GM19023 (cell line): ENCODE measurements around the gene ACP6.
"Not testable (repeated sequence)": the region's sequence is repeated elsewhere in the genome, so short reads cannot be mapped to it uniquely, and the experiment has no call there.

ENCODE experiments used
- ATAC-seq: cut with Tn5 transposase; IDR thresholded peaks from one replicate; pipeline ENCODE4 v1.9.1; 2021; ENCODE audit warnings: mild to moderate bottlenecking, moderate library complexity; ENCODE audit not compliant: unreplicated experiment

Gene ACP6

GRCh38 chr1:147670319-147671001 is at the start of gene ACP6:
Gene ACP6, minus strand, starts transcription at chr1:147670524. Its CDS starts 476 bp downstream, at chr1:147670048.
- ATAC-seq: peak; percentile 97

DNA sequence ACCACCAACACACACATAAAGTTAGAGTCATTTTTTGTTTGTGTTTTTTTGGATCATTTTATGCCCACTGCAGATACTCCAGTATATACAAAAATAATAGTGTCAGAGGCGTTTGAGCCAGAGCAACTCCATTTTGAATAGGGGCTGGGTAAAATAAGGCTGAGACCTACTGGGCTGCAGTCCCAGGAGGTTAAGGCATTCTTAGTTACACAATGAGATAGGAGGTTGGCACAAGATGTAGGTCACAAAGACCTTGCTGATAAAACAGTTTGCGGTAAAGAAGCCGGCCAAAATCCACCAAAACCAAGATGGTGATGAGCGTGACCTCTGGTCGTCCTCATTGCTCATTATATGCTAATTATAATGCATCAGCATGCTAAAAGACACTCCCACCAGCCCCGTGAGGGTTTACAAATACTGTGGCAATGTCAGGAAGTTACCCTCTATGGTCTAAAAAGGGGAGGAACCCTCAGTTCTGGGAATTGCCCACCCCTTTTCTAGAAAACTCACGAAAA is 49.4 kb upstream of the ACP6 start:
- ATAC-seq: no peak

DNA sequence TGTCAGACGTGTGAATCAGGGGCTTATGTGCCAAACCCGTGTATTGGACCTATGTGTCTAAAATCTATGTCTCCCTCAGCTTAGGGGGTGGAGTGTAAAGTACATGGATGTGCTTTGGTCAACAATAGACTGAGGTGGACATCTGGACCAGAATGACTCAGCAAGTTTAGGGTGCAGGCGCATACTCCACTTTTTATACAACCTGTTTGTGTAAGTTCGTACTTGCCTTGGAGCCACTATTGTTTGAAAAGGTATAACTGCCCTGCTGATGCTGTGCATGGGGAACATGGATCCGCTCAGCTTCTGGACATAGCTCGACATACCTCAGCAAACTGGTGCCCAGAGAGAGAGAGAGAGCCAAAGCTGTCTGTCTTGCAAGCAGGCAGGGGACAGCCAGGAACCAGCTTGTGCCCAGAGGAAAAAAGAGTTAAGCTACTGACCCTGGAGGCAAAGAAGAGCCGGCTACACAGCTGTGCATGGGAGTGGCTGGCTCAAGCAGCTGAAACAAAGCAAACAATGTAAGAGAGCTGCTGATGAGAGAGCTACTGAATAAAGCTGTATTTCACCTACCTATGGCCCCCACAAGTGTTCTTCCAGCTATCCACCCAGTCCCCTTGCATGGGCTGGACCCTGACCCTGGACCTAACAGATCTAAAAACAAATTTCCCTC is 48.8 kb upstream of the ACP6 start:
- no peak for ATAC-seq

- no peak for ATAC-seq
These were observed 47.4 kb upstream of the ACP6 start for GRCh38 chr1:147717706-147718097.

- no peak for ATAC-seq
These were observed 46.9 kb upstream of the ACP6 start for GRCh38 chr1:147717051-147717705.

DNA sequence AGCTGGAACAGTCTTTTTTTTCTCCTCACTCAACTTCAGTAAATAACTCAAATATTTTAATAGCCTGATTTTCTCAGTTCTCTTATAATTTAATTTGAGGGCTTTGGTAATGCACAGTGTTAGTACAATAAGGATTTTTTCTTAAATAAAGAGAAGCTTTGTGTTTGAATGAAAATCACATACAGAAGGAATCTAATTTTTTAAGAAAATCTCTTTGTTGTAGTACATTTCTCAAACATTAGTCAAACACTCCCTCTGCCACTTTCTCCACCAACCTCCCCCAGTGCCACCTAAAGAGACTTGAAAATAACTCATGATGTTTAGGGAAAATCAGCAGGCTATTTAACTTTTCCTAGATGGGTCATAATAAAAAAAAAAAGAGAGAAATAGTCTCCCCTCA is 42.3 kb upstream of the ACP6 start:
- ATAC-seq: no peak

DNA sequence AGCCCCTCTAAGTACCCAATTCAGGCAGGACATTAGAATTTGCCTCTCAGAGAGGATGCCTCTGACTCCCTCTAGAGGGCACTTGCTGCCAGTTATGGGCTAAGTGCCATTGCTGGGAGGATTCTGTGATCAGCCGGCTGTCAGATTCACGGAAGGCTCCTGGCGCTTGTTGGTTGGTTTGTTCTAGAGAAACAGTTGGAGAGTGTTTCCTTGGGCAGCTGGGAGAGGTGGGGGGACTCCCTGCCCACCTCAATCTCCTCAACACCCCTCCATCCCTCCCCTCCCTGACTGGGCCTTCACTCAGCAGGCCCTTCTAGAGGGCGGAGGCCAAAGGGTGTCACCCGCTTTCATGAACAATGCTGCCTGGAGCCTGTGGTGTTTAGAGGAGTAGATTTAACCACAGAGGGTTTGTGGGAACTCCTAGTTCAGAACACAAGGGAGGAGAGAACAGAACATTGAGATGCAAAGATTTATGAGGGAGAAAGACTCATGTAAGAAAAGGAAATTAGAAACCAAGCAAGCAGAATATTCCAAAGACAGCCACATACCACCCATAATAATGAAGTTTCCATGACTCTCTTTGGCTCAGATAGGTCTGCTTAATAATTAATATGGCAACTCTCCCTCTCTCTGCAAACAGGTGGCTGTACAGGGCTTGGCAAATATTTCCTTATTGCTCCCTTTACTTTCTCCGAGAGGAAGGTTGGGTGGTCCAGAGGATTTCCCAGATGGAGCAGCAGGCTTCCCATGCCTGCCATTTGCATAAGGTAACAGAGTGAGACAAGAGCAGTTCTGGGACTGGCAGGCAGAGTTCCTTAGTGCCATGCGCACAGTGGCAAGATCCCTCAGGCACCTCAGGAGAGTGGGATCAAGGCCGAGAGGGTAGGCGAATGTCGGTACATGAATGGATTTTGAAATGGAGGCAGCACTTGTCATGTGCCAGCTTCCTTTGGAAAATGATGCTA is 30.0 kb upstream of the ACP6 start:
- no peak for ATAC-seq

GRCh38 chr1:147699686-147700041 is 29.3 kb upstream of the ACP6 start:
- ATAC-seq: no peak

DNA sequence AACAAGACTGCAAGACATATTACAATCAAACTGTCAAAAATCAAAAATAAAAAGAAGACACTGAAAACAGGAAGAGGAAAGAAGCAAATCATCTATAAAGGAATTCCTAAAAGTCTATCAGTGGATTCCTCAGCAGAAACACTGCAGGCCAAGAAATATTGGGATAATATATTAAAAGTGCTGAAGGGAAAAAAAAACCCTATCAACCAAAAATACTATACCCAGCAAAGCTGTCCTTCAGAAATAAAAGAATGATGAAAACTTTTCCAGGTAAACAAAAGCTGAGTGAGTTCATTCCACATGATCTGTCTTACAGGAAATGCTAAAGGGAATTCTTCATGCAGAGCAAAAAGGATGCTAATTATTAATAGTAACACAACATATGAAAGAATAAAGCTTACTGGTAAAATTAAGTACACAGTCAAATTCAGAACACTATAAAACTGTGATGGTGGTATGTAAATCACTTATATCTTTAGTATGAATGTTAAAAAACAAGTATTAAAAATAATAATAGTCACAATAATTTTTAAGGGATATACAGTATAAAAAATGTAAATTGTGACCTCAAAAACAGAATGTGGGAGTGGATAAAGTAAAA is 12.9 kb upstream of the ACP6 start:
- no peak for ATAC-seq

DNA sequence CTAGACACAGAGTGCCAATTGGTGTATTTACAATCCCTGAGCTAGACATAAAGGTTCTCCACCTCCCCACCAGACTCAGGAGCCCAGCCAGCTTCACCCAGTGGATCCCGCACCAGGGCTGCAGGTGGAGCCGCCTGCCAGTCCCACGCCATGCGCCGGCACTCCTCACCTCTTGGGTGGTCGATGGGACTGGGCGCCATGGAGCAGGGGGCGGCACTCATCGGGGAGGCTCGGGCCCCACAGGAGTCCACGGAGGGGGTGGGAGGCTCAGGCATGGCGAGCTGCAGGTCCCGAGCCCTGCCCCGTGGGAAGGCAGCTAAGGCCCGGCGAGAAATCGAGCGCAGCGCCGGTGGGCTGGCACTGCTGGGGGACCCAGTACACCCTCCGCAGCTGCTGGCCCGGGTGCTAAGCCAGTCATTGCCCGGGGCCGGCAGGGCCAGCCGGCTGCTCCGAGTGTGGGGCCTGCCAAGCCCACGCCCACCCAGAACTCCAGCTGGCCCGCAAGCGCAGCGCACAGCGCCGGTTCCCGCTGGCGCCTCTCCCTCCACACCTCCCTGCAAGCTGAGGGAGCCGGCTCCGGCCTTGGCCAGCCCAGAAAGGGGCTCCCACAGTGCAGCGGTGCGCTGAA is 10.4 kb upstream of the ACP6 start:
- ATAC-seq: not testable (repeated sequence)

GRCh38 chr1:147677681-147678080 is 7.4 kb upstream of the ACP6 start:
- not testable (repeated sequence) for ATAC-seq

GRCh38 chr1:147676311-147677085 is 6.2 kb upstream of the ACP6 start:
- ATAC-seq: no peak

GRCh38 chr1:147673816-147674215 is 3.5 kb upstream of the ACP6 start:
- no peak for ATAC-seq

DNA sequence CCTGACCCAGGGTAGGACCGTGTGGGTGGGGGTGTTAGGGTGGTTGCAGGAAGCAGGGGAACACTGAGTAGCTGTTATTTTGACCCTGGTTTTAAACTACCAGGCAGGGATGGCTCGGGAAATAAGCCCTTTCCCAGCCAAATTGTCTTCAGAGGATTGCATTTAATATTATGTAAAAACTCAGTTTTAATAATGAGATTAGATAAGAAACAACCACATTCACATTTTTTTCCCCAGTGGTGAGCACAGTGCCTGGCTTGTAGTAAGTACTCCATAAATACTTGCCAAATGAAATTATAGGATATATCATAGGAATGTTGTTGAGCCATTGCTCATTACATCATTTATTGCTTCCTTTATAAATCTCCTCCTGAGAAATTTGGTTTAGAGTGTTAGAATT is 3.1 kb upstream of the ACP6 start:
- no peak for ATAC-seq

DNA sequence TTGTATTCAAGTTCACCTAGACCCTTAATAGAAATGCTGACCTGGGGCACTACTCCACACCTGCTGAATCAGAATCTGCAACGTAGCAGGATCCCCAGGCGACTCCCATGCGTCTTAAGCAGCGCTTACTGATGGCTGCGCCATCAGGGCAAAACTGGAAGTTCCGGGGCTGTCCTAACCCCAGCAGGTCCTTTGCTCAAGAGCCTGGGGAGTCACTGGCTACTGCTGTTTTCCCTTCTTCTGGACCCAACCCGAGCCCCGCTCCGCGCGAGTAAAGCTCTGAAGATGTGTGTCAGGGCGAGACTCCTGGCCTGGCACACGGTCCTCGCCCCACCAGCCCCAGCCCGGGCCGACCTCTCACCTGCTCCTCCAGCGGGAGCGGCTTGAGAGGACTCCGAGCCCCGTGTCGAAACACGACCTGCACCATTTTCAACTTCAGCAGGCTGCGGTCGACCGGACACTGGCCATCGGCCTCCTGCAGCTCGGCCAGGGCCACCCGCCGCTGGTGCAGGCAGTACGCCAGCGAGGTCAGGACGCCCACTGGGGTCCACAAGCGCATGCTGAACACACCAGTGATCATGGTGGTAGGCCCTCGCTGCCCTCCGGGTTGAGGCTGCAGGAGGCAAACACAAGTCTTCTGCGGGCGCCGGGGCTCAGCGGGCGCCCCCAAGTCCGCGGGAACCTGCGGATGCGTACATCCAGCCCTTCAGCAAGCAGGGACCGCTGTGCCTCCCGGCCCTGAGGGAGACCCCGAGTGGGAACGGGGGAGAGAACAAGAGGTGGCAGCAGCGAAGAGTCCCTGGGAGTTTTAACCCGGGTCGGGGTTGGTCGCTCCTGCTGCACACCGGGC is 630 bp downstream of the ACP6 start:
- peak; percentile 38 for ATAC-seq

- ATAC-seq: no peak
These were observed 4.8 kb downstream of the ACP6 start for GRCh38 chr1:147665521-147665920.

- no peak for ATAC-seq
These were observed 6.1 kb downstream of the ACP6 start for GRCh38 chr1:147664206-147664605.

GRCh38 chr1:147654511-147654910 is 15.8 kb downstream of the ACP6 start:
- ATAC-seq: no peak
